ENCODE data around the gene IRGQ. TPM values are rescaled to one million over a fixed set of nuclear protein-coding genes. Genes with fewer than 3 reads are reported as not detected.
"Not testable (repeated sequence)": the region's sequence is repeated elsewhere in the genome, so short reads cannot be mapped to it uniquely, and the experiment has no call there.

Gene IRGQ
- total RNA-seq, 1 donor from 2014 or later: 41.7 TPM

DNA sequence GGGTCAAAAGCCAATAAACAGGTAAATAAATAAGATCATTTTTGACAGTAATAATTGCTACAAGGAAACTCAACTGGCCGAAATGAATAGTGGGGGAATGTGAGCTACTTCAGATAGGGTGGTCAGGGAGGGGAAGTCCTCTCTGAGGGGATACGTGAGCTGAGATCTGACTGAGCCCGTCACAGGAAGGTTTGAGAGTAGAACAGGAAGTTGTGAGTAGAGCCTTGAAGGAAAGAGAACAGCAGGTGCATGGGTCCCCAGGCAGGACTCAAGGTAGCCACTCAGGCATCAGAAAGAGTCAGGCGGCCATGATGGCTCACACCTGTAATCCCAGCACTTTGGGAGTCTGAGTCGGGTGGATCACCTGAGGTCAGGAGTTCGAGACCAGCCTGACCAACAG, 6.3 kb downstream of the IRGQ start:
- H3K4me3 Mint-ChIP-seq (ENCODE audit: unreplicated experiment): no peak overlapping the region
- no peak overlapping the region for H3K27ac Mint-ChIP-seq (ENCODE audit: unreplicated experiment)
- peaks cover 18% of the 10 kb centered on the region for H3K4me1 Mint-ChIP-seq (ENCODE audit: low read depth)
- H3K27me3 Mint-ChIP-seq (ENCODE audit: low read depth): no peaks in the 10 kb centered on the region
- no peaks in the 10 kb centered on the region for H3K9me3 Mint-ChIP-seq (ENCODE audit: low read depth)
- H3K36me3 Mint-ChIP-seq (ENCODE audit: low read depth): peaks cover 26% of the 10 kb centered on the region
- TF ChIP-seq, protein P1, sequence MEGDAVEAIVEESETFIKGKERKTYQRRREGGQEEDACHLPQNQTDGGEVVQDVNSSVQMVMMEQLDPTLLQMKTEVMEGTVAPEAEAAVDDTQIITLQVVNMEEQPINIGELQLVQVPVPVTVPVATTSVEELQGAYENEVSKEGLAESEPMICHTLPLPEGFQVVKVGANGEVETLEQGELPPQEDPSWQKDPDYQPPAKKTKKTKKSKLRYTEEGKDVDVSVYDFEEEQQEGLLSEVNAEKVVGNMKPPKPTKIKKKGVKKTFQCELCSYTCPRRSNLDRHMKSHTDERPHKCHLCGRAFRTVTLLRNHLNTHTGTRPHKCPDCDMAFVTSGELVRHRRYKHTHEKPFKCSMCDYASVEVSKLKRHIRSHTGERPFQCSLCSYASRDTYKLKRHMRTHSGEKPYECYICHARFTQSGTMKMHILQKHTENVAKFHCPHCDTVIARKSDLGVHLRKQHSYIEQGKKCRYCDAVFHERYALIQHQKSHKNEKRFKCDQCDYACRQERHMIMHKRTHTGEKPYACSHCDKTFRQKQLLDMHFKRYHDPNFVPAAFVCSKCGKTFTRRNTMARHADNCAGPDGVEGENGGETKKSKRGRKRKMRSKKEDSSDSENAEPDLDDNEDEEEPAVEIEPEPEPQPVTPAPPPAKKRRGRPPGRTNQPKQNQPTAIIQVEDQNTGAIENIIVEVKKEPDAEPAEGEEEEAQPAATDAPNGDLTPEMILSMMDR (IDR thresholded peaks at IDR 0.05): no peak
- no peak for DNase-seq (ENCODE audit: low spot score)

DNA sequence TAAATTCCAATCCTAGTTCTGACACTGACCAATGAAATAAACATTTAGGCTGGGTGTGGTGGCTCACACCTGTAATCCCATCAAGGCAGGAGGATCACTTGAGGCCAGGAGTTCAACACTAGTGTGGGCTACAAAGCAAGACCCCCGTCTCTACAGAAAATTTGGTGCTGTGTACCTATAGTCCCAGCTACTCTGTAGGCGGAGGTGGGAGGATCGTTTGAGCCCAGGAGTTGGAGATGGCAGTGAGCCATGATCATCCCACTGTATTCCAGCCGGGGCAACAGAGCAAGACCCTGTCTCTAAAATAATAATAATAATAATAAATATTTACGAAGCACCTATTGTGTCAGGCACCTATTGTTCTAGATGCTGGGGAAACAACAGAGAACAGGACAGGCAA, 6.7 kb downstream of the IRGQ start:
- Mint-ChIP-seq H3K27me3 (ENCODE audit: low read depth) (no peaks in the 10 kb centered on the region), H3K36me3 (ENCODE audit: low read depth) (peaks cover 25% of the 10 kb centered on the region), H3K27ac (ENCODE audit: unreplicated experiment) (no peak overlapping the region), H3K4me3 (ENCODE audit: unreplicated experiment) (no peak overlapping the region), H3K4me1 (ENCODE audit: low read depth) (peaks cover 14% of the 10 kb centered on the region), H3K9me3 (ENCODE audit: low read depth) (no peaks in the 10 kb centered on the region)
- TF ChIP-seq, protein P1 (IDR thresholded peaks at IDR 0.05): no peak
- DNase-seq (ENCODE audit: low spot score): no peak

DNA sequence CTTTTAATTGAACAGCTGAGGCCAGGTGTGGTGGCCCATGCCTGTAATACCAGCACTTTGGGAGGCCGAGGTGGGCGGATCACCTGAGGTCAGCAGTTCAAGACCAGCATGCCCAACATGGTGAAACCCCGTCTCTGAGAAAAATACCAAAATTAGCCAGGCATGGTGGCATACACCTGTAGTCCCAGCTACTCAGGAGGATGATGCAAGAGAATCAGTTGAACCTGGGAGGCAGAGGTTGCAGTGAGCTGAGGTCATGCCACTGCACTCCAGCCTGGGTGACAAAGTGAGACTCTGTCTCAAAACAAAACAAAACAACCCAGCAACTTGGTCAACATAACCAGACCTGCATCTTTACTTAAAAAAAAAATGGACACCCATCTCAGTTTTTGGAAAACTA, 8.9 kb downstream of the IRGQ start:
- H3K9me3 Mint-ChIP-seq (ENCODE audit: low read depth); H3K27ac Mint-ChIP-seq (ENCODE audit: unreplicated experiment); DNase-seq (ENCODE audit: low spot score); H3K27me3 Mint-ChIP-seq (ENCODE audit: low read depth); H3K4me1 Mint-ChIP-seq (ENCODE audit: low read depth); H3K4me3 Mint-ChIP-seq (ENCODE audit: unreplicated experiment): not testable (repeated sequence)
- H3K36me3 Mint-ChIP-seq (ENCODE audit: low read depth): peaks cover 15% of the 10 kb centered on the region

DNA sequence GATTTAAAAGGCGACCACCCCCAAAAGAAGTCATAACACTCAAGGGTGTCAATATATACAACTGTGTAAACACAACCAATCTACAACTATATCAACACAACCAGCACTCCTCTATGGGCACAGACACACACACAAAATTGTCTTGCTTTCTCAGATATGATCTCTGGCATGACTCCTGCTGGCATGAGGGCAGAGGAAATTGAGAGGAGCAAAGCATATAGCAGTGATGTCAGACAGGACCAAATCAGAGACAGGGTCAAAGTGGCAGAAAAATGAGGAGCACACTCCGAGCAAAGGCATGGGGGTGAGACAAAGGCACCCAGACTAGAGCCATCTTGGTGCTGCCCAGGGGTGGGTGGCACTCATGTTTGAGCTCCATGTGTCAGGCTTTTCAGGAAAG, 9.6 kb downstream of the IRGQ start:
- Mint-ChIP-seq H3K4me3 (ENCODE audit: unreplicated experiment) (no peak overlapping the region), H3K27ac (ENCODE audit: unreplicated experiment) (no peak overlapping the region), H3K27me3 (ENCODE audit: low read depth) (no peaks in the 10 kb centered on the region), H3K4me1 (ENCODE audit: low read depth) (no peaks in the 10 kb centered on the region), H3K36me3 (ENCODE audit: low read depth) (peaks cover 13% of the 10 kb centered on the region), H3K9me3 (ENCODE audit: low read depth) (no peaks in the 10 kb centered on the region)
- no peak for DNase-seq (ENCODE audit: low spot score)
- TF ChIP-seq, protein P1 (IDR thresholded peaks at IDR 0.05): no peak

DNA sequence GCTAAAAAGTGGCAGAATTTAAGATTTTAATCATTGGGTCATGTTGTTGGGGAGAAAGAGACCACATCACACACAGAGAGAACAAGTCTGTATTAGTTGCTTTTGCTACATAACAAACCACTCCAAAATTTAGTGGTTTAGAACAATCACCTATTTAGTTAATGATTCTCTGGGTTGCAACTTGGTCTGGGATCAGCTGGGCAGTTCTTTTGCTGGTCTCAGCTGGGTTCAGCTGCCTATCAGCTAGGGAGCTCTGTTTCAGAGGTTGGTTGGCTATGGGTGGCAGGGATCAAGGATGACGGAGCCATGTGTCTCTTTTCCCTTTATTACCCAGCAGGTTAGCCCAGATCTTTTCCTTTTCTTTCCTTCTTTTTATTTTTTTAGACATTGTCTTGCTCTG, 11.4 kb downstream of the IRGQ start:
- Mint-ChIP-seq H3K27ac (ENCODE audit: unreplicated experiment) (peak overlapping the region; percentile 29), H3K9me3 (ENCODE audit: low read depth) (no peaks in the 10 kb centered on the region), H3K27me3 (ENCODE audit: low read depth) (no peaks in the 10 kb centered on the region), H3K4me1 (ENCODE audit: low read depth) (peaks cover 3% of the 10 kb centered on the region), H3K4me3 (ENCODE audit: unreplicated experiment) (no peak overlapping the region), H3K36me3 (ENCODE audit: low read depth) (peaks cover 5% of the 10 kb centered on the region)
- TF ChIP-seq, protein P1 (IDR thresholded peaks at IDR 0.05): no peak
- no peak for DNase-seq (ENCODE audit: low spot score)

DNA sequence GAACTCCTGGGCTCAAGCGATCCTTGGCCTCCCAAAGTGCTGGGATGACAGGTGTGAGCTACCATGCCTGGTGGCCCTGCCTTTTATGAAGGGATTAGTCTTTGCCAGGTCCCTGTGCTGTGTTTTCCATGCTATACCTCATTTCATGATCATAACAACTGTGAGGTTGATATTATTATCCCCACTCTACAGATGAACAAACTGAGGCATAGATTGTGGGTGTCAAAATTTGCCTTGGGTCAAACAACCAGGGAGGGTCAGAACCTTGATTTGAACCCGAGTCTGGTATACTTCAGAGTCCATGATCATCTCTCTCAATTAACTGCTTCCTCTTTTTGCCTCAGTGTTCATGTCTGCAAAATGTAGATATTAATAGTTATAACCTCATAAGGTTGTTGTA, 13.4 kb downstream of the IRGQ start:
- no peak overlapping the region for H3K4me3 Mint-ChIP-seq (ENCODE audit: unreplicated experiment)
- no peak for DNase-seq (ENCODE audit: low spot score)

More for the DNA sequence above, 13.4 kb downstream of the IRGQ start:
- peaks cover 3% of the 10 kb centered on the region for H3K4me1 Mint-ChIP-seq (ENCODE audit: low read depth)
- H3K27me3 Mint-ChIP-seq (ENCODE audit: low read depth): peaks cover 2% of the 10 kb centered on the region
- peaks cover 3% of the 10 kb centered on the region for H3K36me3 Mint-ChIP-seq (ENCODE audit: low read depth)
- TF ChIP-seq, protein P1 (IDR thresholded peaks at IDR 0.05): no peak
- H3K27ac Mint-ChIP-seq (ENCODE audit: unreplicated experiment): no peak overlapping the region
- H3K9me3 Mint-ChIP-seq (ENCODE audit: low read depth): no peaks in the 10 kb centered on the region

All from chondrocyte (in vitro differentiated cells).